ENCODE data around the gene CNTN1. TPM values are rescaled to one million over a fixed set of nuclear protein-coding genes. Genes with fewer than 3 reads are reported as not detected.

CNTN1 gene
- total RNA-seq, 1 donor from 2014 or later = not detected

DNA sequence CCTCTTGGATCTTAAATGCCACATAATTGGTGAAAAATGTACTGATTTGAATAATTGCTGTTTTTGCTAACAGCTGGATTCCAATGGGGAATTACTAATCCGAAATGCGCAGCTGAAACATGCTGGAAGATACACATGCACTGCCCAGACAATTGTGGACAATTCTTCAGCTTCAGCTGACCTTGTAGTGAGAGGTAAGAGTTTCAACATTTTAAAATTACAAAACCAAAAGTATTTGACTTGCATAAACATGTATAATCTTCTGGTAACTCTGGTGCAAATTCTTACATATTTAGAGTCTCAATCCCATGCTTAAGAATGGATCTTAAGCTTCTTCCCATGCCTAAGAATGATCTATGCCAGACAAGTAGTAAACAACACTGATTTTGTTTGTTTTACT lies 266.8 kb downstream of the CNTN1 start:
- no peak for DNase-seq (ENCODE audit: low read depth in 2 of 2)

DNA sequence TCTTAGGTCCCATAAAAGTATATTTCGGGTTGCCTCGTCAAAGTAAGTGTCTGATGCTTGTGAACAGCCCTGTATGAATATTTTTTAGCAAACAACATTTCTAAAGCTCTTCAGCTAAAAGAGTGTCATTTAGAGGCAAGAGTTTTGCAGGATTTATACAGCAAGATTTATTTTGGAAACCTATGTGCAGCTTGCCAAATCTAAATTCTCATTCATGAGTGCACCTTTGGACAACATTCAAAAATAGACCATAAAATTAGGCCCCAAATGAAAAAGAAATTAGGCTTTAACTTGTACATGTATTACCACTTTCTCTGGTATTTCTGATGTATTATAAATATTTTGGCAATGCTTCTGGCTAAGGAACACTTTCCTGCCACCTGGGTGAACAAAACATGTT lies 271.5 kb downstream of the CNTN1 start:
- DNase-seq (ENCODE audit: low read depth in 2 of 2) = no peak

DNA sequence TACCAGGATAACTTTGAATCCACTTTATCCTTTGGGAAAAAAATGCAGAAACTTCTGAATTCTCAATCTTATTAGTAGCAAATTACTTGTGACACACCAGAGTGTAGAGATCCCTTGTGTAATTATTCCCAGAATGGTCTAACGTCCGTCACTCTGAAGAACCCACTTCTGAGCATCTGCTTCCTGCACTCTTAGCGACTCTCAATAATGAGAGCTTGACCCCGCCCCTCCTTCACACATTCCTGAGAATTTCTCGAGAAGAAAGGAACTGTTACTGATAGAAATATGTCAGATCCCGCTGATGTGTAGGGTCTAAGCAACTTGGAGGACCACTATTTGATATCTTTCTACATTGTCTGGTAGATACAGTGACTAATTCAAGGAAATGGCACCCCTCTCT lies 277.6 kb downstream of the CNTN1 start:
- DNase-seq (ENCODE audit: low read depth in 2 of 2) = no peak

DNA sequence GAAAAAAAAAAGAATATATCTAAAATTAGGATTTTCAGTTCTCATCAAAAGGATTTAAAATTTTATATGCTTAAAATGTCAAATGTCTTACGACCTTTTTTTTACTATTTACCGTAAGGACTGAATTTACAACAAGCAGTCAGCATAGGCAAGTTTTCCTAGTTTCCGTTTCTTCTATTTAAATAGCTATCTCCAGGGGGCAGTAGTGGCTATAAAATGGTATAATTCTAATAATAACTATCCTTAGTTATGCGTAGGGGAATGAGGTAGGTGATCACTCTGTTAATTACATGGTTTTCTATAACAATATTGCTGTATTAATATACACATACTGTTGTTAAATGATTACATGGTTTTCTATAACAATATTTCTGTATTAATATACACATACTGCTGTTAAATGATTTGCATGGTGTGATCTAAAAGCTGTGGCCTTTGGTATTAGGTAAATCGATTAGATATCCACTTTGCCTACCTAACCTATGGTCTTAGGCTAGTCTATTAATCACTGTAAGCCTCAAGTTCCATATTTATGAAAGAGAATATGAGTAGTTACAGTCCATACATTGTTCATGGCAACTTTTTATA lies 278.2 kb downstream of the CNTN1 start:
- DNase-seq (ENCODE audit: low read depth in 2 of 2) = peak; percentile 1 to 7

DNA sequence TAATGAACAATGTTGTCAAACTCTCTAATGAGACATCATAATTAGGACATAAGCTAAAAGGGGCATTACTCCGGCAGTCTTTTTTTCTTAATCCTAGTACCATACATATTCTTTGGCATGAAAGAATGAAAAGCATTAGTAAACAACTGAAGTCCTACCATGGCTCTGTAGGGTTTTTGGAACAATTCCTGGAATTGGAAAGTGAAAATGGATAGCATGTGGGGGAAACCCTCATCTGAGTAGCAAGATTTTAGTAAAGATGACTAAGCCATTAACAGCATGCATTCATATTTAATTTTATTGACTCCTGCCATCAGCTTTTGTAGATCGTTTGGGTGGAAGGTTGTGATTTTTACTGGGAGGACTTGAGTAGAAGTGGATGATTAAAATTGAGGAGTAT lies 279.7 kb downstream of the CNTN1 start:
- no peak for DNase-seq (ENCODE audit: low read depth in 2 of 2)

DNA sequence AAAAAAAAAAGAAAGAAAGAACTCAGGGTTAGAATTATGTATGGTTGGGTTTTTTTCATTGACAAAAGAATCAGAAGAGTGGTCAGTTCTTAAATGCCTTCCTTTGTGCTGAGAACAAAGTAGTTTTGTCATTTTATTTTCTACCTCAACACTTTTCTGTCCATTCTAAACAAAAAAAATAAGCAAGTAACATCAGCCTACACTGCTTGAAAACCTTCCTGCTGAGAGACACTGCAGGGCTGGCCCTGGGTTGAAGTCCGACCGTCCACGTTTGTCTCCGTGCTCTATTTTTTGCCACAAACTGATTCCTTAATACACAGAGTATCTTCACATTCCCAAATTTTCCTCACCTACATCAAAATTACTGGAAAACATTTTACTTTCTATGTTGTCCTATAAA lies 284.3 kb downstream of the CNTN1 start:
- no peak for DNase-seq (ENCODE audit: low read depth in 2 of 2)

DNA sequence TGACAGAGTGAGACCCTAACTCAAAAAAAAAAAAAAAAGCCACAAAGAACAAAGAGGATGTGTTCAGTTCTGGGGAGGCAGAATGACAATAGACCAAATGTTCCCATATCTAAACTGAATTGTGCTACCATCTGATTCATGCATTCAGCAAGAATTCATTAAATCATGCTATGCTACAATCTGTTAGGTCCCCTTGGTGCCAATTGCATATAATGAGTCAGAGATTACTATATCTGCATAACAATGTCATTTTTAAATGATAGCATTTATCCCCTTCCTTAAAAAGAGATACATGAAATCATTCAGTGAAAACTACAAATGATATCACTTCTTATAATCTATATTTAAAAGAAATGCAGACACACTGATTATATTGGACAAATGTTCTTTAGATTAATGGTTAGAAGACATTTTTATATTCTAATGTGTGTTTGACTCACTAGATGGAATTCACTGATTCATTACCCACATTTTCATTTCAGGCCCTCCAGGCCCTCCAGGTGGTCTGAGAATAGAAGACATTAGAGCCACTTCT lies 288.3 kb downstream of the CNTN1 start:
- no peak for DNase-seq (ENCODE audit: low read depth in 2 of 2)

DNA sequence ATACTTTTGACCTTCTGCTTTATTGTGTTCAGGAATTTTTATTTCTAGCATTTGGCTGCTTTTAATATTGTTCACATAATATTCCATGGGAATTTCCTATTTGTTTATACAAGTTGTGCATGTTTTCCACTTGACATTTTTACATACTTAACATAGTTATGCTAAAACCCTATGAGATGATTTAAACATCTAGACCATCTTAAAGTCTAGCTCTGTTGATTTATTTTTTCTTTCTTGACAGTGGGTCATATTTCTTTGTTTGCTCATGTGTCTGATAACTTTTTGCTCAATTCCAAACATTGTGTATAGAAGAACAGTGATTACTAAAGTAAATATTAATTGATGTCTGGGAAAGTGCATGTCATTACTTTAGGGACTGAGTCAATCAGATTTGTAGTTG lies 293.8 kb downstream of the CNTN1 start:
- DNase-seq (ENCODE audit: low read depth in 2 of 2) = no peak

DNA sequence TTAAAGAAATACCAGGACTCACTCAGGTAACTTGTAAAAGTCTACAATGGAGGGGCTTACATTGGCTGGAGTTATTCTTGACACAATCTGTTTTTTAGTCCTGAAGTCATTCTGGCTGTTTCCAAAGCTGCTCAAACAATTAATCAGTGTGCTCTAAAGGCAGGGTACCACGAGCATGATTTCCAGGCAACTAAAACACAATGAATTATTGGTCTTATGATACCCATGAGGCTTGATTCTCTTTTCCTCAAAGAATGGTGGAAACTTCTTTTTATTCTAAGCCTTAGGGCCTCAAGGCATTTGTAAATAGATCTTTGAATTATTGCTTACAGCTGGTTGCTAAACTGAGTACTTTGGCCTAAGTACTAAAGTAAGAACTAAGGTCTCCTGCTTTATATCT lies 296.1 kb downstream of the CNTN1 start:
- no peak for DNase-seq (ENCODE audit: low read depth in 2 of 2)

DNA sequence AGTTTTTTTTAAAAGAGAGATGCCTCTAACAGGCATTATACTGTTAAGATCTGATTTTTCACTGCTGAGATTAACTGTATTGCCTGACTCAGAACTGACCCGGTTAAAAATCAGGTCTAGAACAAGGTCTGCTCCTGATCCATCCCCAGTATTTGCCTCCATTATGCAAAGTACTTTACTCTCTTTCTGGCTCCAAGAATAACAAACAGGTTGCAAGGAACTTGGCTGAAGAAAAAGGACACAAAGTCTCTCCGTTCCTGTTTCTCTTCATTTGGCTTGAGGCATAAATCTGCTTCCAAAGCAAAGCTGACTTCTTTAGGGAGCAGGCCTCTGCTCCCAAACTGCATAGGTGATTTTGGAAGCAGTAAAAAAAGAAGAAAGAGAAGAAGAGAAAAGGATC lies 296.6 kb downstream of the CNTN1 start:
- no peak for DNase-seq (ENCODE audit: low read depth in 2 of 2)

DNA sequence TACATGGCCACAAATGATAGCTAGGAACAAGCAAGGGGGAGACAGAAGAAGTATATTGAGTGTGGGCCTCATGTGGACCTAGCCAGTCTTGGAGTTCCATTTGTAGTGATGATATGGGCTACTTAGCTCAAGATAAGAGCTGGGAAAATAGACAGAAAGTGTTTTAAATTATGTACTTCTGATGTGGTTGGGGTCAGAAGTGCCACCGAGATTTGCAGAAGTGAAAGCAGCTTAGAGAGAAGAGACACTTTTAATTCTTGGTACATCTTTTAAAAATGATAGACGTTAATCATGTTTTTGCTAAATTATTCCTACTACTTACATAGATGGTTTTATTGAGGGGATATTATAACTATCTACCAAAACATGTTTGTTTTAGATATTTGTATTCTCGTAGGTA lies 297.5 kb downstream of the CNTN1 start:
- DNase-seq (ENCODE audit: low read depth in 2 of 2) = no peak

DNA sequence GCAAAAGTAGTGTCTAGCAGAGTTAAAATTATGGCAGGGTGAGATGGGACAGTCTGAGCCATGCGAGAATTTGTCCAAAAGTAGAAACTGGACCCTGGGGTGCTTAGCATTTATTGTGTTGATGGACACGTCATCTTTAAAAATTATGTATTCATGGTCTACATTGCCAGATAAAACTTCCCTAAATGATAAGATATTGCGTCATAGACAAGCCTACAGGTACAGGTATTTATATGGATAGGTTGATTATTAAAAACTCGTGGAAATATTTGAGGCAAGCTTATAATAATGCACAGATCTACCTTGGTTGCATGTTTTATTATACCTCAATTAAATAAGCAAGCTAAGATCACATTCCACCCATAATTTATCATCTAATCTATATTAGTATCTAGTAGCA lies 299.9 kb downstream of the CNTN1 start:
- no peak for DNase-seq (ENCODE audit: low read depth in 2 of 2)

DNA sequence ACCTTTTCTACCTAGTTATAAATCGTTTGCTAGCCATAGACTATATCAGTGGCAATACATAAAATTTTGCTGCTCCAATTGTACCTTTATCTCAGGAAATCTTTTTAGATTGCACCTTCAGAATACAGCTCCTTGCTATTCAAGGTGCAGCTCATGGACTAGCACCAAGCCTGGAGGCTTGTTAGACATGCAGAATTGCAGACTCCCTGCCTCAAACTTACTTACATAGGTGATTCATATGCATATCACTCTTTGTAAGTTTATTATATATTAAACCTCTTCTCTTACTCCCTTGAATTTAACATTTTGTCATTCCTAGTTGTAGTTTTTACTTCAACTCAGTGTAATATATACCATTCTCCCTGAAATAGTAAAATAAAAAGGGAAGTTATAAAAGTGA lies 300.4 kb downstream of the CNTN1 start:
- no peak for DNase-seq (ENCODE audit: low read depth in 2 of 2)

DNA sequence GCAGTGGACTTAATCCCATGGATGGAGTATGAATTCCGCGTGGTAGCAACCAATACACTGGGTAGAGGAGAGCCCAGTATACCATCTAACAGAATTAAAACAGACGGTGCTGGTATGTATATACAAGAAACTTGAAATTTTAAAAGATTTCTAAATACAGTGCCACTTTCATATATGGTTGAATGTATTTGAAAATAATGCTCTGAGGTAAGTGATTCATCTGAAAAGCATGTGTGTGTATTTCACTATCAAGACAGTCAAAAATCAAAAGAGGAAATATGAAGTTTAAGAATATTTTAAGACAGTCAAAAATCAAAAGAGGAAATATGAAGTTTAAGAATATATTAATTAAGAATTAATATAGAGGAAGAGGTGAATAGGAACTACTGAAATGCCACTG lies 300.9 kb downstream of the CNTN1 start:
- no peak for DNase-seq (ENCODE audit: low read depth in 2 of 2)

DNA sequence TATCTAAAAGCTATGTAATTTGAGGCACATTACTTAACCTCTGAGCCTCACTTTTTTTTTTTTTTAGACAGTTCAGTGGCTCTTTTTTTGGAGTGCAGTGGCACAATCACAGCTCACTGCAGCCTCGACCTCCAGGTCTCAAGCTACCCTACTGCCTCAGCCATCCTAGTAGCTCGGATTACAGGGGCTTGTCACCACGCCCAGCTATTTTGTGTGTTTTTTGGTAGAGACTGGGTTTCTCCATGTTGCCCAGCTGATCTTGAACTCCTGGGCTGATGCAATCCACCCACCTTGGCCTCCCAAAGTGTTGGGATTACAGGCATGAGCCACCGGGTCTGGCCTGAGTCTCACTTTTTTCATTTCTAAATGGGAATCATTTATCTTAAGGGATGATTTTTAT lies 303.9 kb downstream of the CNTN1 start:
- DNase-seq (ENCODE audit: low read depth in 2 of 2) = no peak

DNA sequence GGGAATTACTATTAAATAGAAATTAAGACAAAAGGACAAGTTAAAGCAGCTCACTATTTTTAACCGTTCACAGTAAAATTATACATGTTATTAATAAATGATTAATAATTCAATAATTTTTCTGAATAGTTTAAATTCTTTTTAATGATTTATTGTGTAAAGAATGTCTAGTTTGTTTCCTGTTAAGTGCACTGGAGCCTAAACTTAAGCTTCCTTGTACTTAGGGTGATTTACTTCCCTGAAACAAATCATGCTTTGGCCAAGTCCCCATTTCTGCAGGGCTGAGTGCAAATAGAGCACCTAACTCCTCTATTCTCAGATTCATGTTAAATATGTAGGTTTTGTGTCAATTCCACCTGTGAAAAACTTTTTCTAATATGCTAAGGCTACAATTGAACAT lies 307.0 kb downstream of the CNTN1 start:
- peak in 1 of 2 donors; percentile 16 for DNase-seq (ENCODE audit: low read depth in 2 of 2)

DNA sequence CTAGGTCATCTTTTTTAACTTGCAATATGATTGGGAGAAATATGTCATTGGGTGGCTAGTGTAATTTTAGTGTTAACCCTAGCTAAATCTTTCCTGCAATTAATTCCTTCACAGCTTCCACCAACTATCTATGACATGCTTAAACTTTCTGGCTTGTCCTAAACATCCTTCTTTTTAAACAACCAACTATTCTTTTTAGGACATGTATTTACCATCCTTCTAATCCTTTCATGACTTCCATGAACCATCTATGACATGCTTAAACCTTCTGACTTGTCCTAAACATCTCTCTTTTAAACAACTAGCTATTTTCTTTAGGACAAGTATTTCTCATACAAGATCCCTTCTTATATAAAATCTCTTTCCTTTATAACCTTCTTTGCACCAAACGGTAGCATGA lies 316.2 kb downstream of the CNTN1 start:
- no peak for DNase-seq (ENCODE audit: low read depth in 2 of 2)

DNA sequence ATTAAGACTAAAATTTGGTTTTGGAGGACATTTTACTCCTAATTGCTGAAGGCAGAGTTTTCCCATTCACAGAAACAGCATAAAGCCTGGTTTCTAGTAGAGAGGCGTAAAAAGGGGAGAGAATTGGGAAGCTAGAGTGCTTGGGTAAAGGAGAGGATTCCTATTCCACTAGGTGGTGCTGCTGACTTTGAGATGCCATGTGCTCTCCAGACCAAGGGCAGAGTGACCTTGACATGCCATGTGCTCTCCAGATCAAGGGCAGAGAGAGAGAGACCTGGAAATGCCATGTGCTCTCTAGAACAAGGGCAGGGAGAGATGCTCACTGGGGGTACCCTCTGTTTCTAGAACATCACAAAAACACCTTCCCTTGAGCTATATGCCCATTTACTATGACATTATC lies 319.7 kb downstream of the CNTN1 start:
- peak in 1 of 2 donors; percentile 5 for DNase-seq (ENCODE audit: low read depth in 2 of 2)

DNA sequence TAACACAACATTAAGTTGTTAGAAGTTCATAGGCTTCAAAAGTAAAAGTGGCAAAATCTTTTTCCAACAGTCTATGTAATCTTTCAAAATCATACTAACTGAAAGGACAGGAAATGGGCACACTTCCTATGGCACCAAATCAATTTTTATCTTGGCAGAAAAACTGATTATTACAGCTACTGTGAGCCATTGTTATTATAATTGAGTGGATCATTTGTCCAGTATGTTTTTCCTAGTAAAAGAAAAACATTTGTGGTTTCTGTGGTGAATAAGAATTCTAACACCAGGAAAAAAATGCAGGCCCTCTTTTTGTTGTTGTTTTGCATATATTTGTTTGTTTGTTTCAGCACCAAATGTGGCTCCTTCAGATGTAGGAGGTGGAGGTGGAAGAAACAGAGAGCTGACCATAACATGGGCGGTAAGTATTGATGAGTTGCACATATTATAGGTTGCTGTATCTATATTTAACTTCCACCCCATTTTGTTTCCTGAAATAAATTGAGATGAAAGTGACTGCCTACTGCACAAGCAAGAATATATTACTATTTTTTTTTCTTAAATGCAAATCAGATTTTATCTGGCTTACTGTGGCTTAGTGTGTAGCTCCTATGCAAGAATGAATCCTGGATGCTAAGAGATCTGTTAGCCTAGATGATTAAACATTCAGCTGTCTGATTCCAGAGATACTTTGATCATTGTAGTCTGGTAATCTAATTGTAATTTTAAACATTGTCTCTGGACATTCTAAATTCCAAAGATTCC lies 321.8 kb downstream of the CNTN1 start:
- DNase-seq (ENCODE audit: low read depth in 2 of 2) = no peak

DNA sequence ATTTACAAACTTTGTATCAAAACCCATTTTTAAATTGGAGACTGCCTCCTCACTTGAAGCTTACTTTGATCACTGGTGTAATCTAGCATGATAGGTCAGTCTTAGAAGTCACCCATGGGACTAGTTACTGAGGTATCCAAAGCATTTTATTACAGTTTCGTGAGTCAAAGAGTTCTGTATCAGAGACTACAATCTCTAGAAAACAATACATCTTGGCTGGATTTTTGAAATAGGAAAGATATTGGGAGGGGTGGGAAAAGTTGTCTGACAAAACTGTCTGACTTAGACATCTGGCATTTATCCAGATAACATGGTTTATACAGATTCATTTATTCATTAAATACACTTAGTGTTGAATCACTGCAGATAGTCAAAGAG lies 322.4 kb downstream of the CNTN1 start:
- DNase-seq (ENCODE audit: low read depth in 2 of 2) = peak in 1 of 2 donors; percentile 34

DNA sequence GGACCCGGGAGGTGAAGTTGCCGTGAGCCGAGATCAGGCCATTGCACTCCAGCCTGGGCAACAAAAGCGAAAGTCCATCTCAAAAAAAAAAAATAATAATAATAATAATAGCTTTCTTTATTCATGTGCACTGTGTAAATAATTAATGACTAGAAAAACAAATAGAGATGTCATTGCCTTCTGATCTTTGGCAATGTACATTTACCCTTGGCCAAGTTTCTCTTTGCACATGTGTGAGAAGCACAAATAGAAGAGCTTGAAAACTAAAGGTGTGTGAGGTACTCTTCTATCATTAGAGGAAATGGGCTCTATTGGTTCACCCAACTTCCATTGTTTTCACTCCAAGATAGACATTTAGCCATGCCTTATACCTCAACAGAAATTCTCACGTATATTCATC lies 325.8 kb downstream of the CNTN1 start:
- no peak for DNase-seq (ENCODE audit: low read depth in 2 of 2)

DNA sequence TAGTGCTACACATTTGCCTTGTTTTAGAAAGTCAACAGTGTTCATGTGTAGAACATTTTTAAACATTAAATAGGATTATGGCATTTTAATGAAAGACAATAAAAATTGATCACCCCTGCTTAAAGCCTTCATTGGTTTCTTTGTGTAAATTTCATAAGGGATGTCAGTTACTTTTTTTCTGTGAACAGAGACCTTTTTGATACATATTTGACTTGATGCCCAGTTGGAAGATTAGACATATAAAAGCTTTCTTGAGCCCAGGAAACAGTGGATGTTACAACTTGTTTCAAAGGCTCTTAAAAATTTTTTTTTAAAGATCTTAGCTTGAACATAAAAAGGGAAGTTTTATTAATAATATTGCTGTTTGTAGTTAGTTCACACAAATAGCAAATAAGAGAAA lies 327.2 kb downstream of the CNTN1 start:
- DNase-seq (ENCODE audit: low read depth in 2 of 2) = no peak

DNA sequence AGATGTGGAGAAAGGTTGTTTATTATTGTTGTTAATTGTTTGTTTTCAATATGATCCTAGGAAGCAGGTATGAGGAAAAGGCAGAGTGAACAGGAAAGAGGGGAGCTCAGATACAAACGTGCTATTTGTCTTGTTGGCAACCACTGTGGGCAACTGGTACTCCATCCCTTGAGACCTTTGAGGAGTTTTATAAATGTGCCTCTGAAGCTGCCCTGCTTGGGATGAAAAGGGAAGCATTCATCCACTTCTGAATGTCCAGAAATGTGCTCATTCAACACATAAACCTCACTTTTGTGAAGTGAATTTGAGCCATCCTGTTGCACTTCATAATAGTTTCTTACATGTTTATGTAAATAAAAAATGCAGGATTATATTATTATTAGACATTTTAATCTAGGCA lies 331.6 kb downstream of the CNTN1 start:
- DNase-seq (ENCODE audit: low read depth in 2 of 2) = no peak

Data from lung microvascular endothelial cell (primary cell).